Adrenal gland (tissue), 5 donors: ENCODE data around the gene CTXN3.

Experiments
- POLR2A ChIP-seq, 2 donors: fragments of 450-650 bp; IDR thresholded peaks; one replicate each; pipeline ENCODE4 v1.6.1; 2017; ENCODE audit warnings: antibody characterized with exemption in 2 of 2, mild to moderate bottlenecking in 2 of 2, moderate library complexity in 1 of 2
- TF ChIP-seq, protein P1 (sequence below), 6 experiments: fragments of 450-650 bp in 4 of 6; fragments of 200-600 bp in 2 of 6; sonication (generic) in 1 of 6; IDR thresholded peaks; 1 replicate in 5 of 6; 2 replicates in 1 of 6; pipeline versions ENCODE4 v1.5.1 to v1.8.0; 2016 to 2021; ENCODE audit warnings: antibody characterized with exemption in 6 of 6, mild to moderate bottlenecking in 2 of 6, moderate library complexity in 1 of 6
- donor health status: DM: no; HTN: no; CAD: no.

DNA sequence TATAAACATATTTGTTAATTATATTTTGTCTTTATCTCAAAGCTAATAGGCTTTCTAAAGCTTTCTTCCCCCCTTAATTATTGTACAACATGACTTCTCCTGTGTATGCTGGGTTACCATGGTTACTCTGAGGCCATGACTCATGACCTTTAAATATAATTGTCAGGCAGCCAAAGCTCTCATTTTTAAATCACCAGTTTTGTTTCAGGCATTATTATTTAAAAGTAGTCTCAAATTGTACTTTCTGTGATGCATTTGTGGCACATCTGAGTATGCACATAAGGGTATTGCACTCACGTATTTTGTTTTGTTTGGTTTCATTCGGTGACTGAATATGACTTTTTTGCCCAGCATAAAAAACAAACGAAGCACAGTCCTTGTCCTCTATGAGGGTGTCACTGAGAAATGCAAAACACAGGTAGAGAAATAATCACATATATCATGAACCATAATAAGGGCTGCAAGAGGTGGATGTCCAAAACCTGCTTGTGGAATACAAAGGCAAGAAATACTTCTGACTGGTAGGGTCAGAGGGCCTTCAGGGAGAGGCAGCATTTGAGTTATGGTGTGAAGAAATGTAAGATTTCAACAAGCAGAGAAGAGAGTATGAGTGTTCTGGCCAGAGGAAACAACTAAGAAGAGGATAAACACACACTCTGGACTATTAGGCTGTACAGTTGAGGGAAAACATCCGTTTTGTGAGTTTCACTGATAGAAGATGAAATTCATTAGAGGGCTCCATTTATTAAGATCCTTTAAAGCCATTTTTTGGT, 56.4 kb downstream of the CTXN3 start:
- TF ChIP-seq, protein P1, sequence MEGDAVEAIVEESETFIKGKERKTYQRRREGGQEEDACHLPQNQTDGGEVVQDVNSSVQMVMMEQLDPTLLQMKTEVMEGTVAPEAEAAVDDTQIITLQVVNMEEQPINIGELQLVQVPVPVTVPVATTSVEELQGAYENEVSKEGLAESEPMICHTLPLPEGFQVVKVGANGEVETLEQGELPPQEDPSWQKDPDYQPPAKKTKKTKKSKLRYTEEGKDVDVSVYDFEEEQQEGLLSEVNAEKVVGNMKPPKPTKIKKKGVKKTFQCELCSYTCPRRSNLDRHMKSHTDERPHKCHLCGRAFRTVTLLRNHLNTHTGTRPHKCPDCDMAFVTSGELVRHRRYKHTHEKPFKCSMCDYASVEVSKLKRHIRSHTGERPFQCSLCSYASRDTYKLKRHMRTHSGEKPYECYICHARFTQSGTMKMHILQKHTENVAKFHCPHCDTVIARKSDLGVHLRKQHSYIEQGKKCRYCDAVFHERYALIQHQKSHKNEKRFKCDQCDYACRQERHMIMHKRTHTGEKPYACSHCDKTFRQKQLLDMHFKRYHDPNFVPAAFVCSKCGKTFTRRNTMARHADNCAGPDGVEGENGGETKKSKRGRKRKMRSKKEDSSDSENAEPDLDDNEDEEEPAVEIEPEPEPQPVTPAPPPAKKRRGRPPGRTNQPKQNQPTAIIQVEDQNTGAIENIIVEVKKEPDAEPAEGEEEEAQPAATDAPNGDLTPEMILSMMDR (IDR thresholded peaks at IDR 0.05) = no peak
- no peak for TF ChIP-seq POLR2A (IDR thresholded peaks at IDR 0.05)
